Hematopoietic multipotent progenitor cell treated with erythropoietin and hydrocortisone succinate and interleukin-3 and kit ligand, for 4 days (in vitro differentiated cells): ENCODE data around the gene SEPTIN2.
A peak's percentile ranks its signal among the peaks of the same experiment; 100 is the strongest.
"Not testable (repeated sequence)": the region's sequence is repeated elsewhere in the genome, so short reads cannot be mapped to it uniquely, and the experiment has no call there.

Experiments
- DNase-seq: peaks from one replicate; pipeline ENCODE4 v3.0.0-alpha.2; 2015

SEPTIN2 gene

GRCh38 chr2:241352227-241352626 lies 36.5 kb downstream of the SEPTIN2 start:
- DNase-seq: no peak

- DNase-seq: peak; percentile 85
Observed at GRCh38 chr2:241354668-241355658, 39.2 kb downstream of the SEPTIN2 start.

GRCh38 chr2:241355983-241356870 lies 40.5 kb downstream of the SEPTIN2 start, which contains the start of gene FARP2:
TSS of gene FARP2 (plus strand) at chr2:241356285. CDS start at chr2:241373108, 16,823 bp downstream.
- peak; percentile 99 for DNase-seq

- DNase-seq: peak; percentile 41
Observed at GRCh38 chr2:241356871-241357260, 41.1 kb downstream of the SEPTIN2 start.

GRCh38 chr2:241357531-241357930 lies 41.8 kb downstream of the SEPTIN2 start:
- DNase-seq: no peak

- peak; percentile 55 for DNase-seq
Observed at GRCh38 chr2:241358470-241358869, 42.7 kb downstream of the SEPTIN2 start.

- DNase-seq: no peak
Observed at GRCh38 chr2:241359481-241360045, 43.8 kb downstream of the SEPTIN2 start.

- no peak for DNase-seq
Observed at GRCh38 chr2:241363426-241363825, 47.7 kb downstream of the SEPTIN2 start.

GRCh38 chr2:241364781-241365180 lies 49.1 kb downstream of the SEPTIN2 start:
- DNase-seq: no peak

GRCh38 chr2:241366678-241367077 lies 51.0 kb downstream of the SEPTIN2 start:
- DNase-seq: no peak

GRCh38 chr2:241368643-241369042 lies 52.9 kb downstream of the SEPTIN2 start:
- no peak for DNase-seq

GRCh38 chr2:241372361-241372992 lies 56.8 kb downstream of the SEPTIN2 start:
- DNase-seq: no peak

- DNase-seq: no peak
Observed at GRCh38 chr2:241373446-241373845, 57.7 kb downstream of the SEPTIN2 start.

GRCh38 chr2:241373906-241374305 lies 58.2 kb downstream of the SEPTIN2 start:
- DNase-seq: not testable (repeated sequence)

- no peak for DNase-seq
Observed at GRCh38 chr2:241375300-241375699, 59.6 kb downstream of the SEPTIN2 start.

- DNase-seq: no peak
Observed at GRCh38 chr2:241376808-241377207, 61.1 kb downstream of the SEPTIN2 start.

GRCh38 chr2:241378816-241379215 lies 63.1 kb downstream of the SEPTIN2 start:
- no peak for DNase-seq

- DNase-seq: no peak
Observed at GRCh38 chr2:241379481-241380480, 64.1 kb downstream of the SEPTIN2 start.

GRCh38 chr2:241381872-241382271 lies 66.1 kb downstream of the SEPTIN2 start:
- DNase-seq: peak; percentile 60

GRCh38 chr2:241385450-241385849 lies 69.7 kb downstream of the SEPTIN2 start:
- DNase-seq: not testable (repeated sequence)

- DNase-seq: peak; percentile 61
Observed at GRCh38 chr2:241386519-241386918, 70.8 kb downstream of the SEPTIN2 start.
